DND-41 (cell line): ENCODE data around the gene DLG2.

Source experiments
- ATAC-seq: fragments of 200-7000 bp; cut with Tn5 transposase; 3 replicates; pipeline ENCODE4 v1.9.1; 2021; ENCODE audit warnings: low read depth; ENCODE audit not compliant: insufficient read depth
- DNase-seq: peaks from one replicate; pipeline ENCODE4 v3.0.0-alpha.2; 2020
- H2AFZ ChIP-seq: 2 replicates; pipeline ENCODE4 v1.6.0; 2012; ENCODE audit warnings: low read depth, low read length
- H3K27ac ChIP-seq: 2 replicates; pipeline ENCODE4 v1.5.1; 2012; ENCODE audit warnings: low read length, inconsistent platforms
- H3K27me3 ChIP-seq: fragments of 200-600 bp; sonication (generic); 2 replicates; pipeline ENCODE4 v1.6.0; 2012; ENCODE audit warnings: low read length, mild to moderate bottlenecking, inconsistent platforms; ENCODE audit not compliant: insufficient read depth, poor library complexity
- H3K36me3 ChIP-seq: 2 replicates; pipeline ENCODE4 v1.5.1; 2012; ENCODE audit warnings: low read length, inconsistent platforms; ENCODE audit not compliant: insufficient read depth
- H3K4me1 ChIP-seq: 2 replicates; pipeline ENCODE4 v1.5.1; 2012; ENCODE audit warnings: mild to moderate bottlenecking, low read length; ENCODE audit not compliant: insufficient read depth
- H3K4me2 ChIP-seq: 2 replicates; pipeline ENCODE4 v1.6.0; 2012; ENCODE audit warnings: mild to moderate bottlenecking, moderate library complexity, low read length, inconsistent platforms; ENCODE audit not compliant: insufficient read depth
- H3K4me3 ChIP-seq, 2 experiments: fragments of 200-600 bp in 1 of 2; shearing (Covaris generic) in 1 of 2; 2 replicates each; pipeline ENCODE4 v1.5.1; 2012 to 2016; ENCODE audit warnings: inconsistent platforms in 2 of 2, low read length in 2 of 2, mild to moderate bottlenecking in 2 of 2, low read depth in 1 of 2, moderate library complexity in 1 of 2
- H3K79me2 ChIP-seq: 2 replicates; pipeline ENCODE4 v1.6.0; 2012; ENCODE audit warnings: low read length, inconsistent platforms; ENCODE audit not compliant: insufficient read depth
- H3K9ac ChIP-seq: 2 replicates; pipeline ENCODE4 v1.6.0; 2012; ENCODE audit warnings: low read depth, mild to moderate bottlenecking, inconsistent platforms, low read length, moderate library complexity
- H3K9me3 ChIP-seq: 2 replicates; pipeline ENCODE4 v1.5.1; 2012; ENCODE audit warnings: low read length, moderate library complexity, mild to moderate bottlenecking, inconsistent platforms; ENCODE audit not compliant: insufficient read depth, severe bottlenecking
- H4K20me1 ChIP-seq: 2 replicates; pipeline ENCODE4 v1.6.0; 2012; ENCODE audit warnings: low read length; ENCODE audit not compliant: insufficient read depth
- CTCF ChIP-seq: IDR thresholded peaks from 2 replicates; pipeline ENCODE4 v1.5.1; 2012; ENCODE audit warnings: borderline replicate concordance, low read length, moderate library complexity, mild to moderate bottlenecking; ENCODE audit not compliant: poor library complexity, severe bottlenecking; ENCODE audit errors: extremely low read depth
- EZH2 ChIP-seq: IDR thresholded peaks from 3 replicates; pipeline ENCODE4 v1.6.1; 2012; ENCODE audit warnings: borderline replicate concordance, low read depth, mild to moderate bottlenecking, moderate library complexity, low read length, inconsistent platforms; ENCODE audit not compliant: severe bottlenecking

DLG2 gene

GRCh38 chr11:85423316-85423715, 203.8 kb downstream of the DLG2 start:
- no peaks in the 10 kb centered on the region for H3K27me3 ChIP-seq
- no peaks in the 10 kb centered on the region for H4K20me1 ChIP-seq
- H3K27ac ChIP-seq, result no peak overlapping the region
- H3K36me3 ChIP-seq, result no peaks in the 10 kb centered on the region
- TF ChIP-seq EZH2 (no peak), CTCF (no peak)
- no peaks in the 10 kb centered on the region for H3K4me1 ChIP-seq
- no peak overlapping the region for H3K9ac ChIP-seq
- no peak overlapping the region for H3K4me3 ChIP-seq
- DNase-seq (no peak), ATAC-seq (no peak)
- no peak overlapping the region for H2AFZ ChIP-seq
- no peak overlapping the region for H3K4me2 ChIP-seq
- H3K9me3 ChIP-seq, result no peaks in the 10 kb centered on the region
- no peaks in the 10 kb centered on the region for H3K79me2 ChIP-seq

- Histone ChIP-seq H4K20me1 (no peaks in the 10 kb centered on the region), H3K9me3 (no peaks in the 10 kb centered on the region), H3K27me3 (no peaks in the 10 kb centered on the region), H3K4me1 (no peaks in the 10 kb centered on the region), H3K4me2 (no peak overlapping the region), H3K36me3 (no peaks in the 10 kb centered on the region), H3K79me2 (no peaks in the 10 kb centered on the region), H3K9ac (no peak overlapping the region), H2AFZ (no peak overlapping the region), H3K27ac (no peak overlapping the region), H3K4me3 (no peak overlapping the region)
- DNase-seq (no peak), ATAC-seq (no peak)
- TF ChIP-seq EZH2 (no peak), CTCF (no peak)
These were observed 213.0 kb downstream of the DLG2 start for GRCh38 chr11:85414175-85414574.

GRCh38 chr11:85407648-85408047, 219.5 kb downstream of the DLG2 start:
- Histone ChIP-seq H3K4me3 (no peak overlapping the region), H3K9me3 (no peaks in the 10 kb centered on the region), H2AFZ (no peak overlapping the region), H3K4me2 (no peak overlapping the region), H3K9ac (no peak overlapping the region), H3K36me3 (no peaks in the 10 kb centered on the region), H3K79me2 (no peaks in the 10 kb centered on the region), H3K27me3 (no peaks in the 10 kb centered on the region), H3K4me1 (no peaks in the 10 kb centered on the region), H4K20me1 (no peaks in the 10 kb centered on the region), H3K27ac (no peak overlapping the region)
- no peak for ATAC-seq
- no peak for TF ChIP-seq CTCF
- no peak for DNase-seq

- ATAC-seq (no peak), DNase-seq (no peak)
- Histone ChIP-seq H3K36me3 (no peaks in the 10 kb centered on the region), H3K79me2 (no peaks in the 10 kb centered on the region), H3K27ac (no peak overlapping the region), H3K4me1 (no peaks in the 10 kb centered on the region), H3K27me3 (no peaks in the 10 kb centered on the region), H3K9ac (no peak overlapping the region), H3K4me2 (no peak overlapping the region), H4K20me1 (no peaks in the 10 kb centered on the region), H3K9me3 (no peaks in the 10 kb centered on the region), H3K4me3 (no peak overlapping the region), H2AFZ (no peak overlapping the region)
- TF ChIP-seq CTCF (no peak), EZH2 (no peak)
These were observed 220.3 kb downstream of the DLG2 start for GRCh38 chr11:85406841-85407240.
